G401 (cell line): ENCODE results near the gene RBM14. TPM values are rescaled to one million over a fixed set of nuclear protein-coding genes. Genes with fewer than 3 reads are reported as not detected.
A peak's percentile ranks its signal among the peaks of the same experiment; 100 is the strongest.
"Not testable (repeated sequence)": the region's sequence is repeated elsewhere in the genome, so short reads cannot be mapped to it uniquely, and the experiment has no call there.

ENCODE experiments used
- DNase-seq: peaks from one replicate; pipeline ENCODE4 v3.0.0-alpha.2; 2015; ENCODE audit warnings: low spot score
- in situ Hi-C: cut with HindIII; loops from 2 replicates; pipeline ENCODE4 v1.10.0; 2016; ENCODE audit warnings: low sequenced_read_pairs, mixed read lengths
- total RNA-seq: library from RNA; depleted of rRNA; stranded (reverse); fragments of >200 nt; shearing (Covaris generic); gene quantifications from 2 replicates; pipeline ENCODE4 v1.2.3, GENCODE V29; 2014; rRNA removed

Gene RBM14
- 47.7 and 68.8 TPM in 2 replicates for total RNA-seq

- DNase-seq = peak; percentile 99
- in situ Hi-C loops = no loop called here
Measured at GRCh38 chr11:66616379-66617154, at the start of gene RBM14. Gene RBM14 (plus strand): TSS chr11:66616630. CDS start chr11:66616721, 91 bp downstream.

- in situ Hi-C loops = no loop called here
- no peak for DNase-seq
Measured at GRCh38 chr11:66567787-66568123, 48.7 kb upstream of the RBM14 start.

- peak; percentile 93 for DNase-seq
- in situ Hi-C loops = no loop called here
Measured at GRCh38 chr11:66568124-66568916, 48.1 kb upstream of the RBM14 start, which contains the start of gene CTSF. Gene CTSF (minus strand): TSS chr11:66568606. CDS start chr11:66568486, 120 bp downstream.

GRCh38 chr11:66569076-66569475 is 47.4 kb upstream of the RBM14 start:
- in situ Hi-C loops = no loop called here
- DNase-seq = no peak

- in situ Hi-C loops = no loop called here
- DNase-seq = peak; percentile 63
Measured at GRCh38 chr11:66570079-66570849, 46.2 kb upstream of the RBM14 start.

- in situ Hi-C loops = no loop called here
- no peak for DNase-seq
Measured at GRCh38 chr11:66570850-66571180, 45.6 kb upstream of the RBM14 start.

- in situ Hi-C loops = no loop called here
- DNase-seq = peak; percentile 71
Measured at GRCh38 chr11:66579017-66579606, 37.3 kb upstream of the RBM14 start.

GRCh38 chr11:66580803-66581202 is 35.6 kb upstream of the RBM14 start:
- no peak for DNase-seq
- in situ Hi-C loops = no loop called here

- in situ Hi-C loops = no loop called here
- no peak for DNase-seq
Measured at GRCh38 chr11:66581261-66581660, 35.2 kb upstream of the RBM14 start.

GRCh38 chr11:66582565-66583147 is 33.8 kb upstream of the RBM14 start:
- in situ Hi-C loops = not testable (repeated sequence)

GRCh38 chr11:66585447-66585846 is 31.0 kb upstream of the RBM14 start:
- DNase-seq, in situ Hi-C loops: not testable (repeated sequence)

More at GRCh38 chr11:66582565-66583147, 33.8 kb upstream of the RBM14 start:
- not testable (repeated sequence) for DNase-seq

- no peak for DNase-seq
- in situ Hi-C loops = no loop called here
Measured at GRCh38 chr11:66586136-66586535, 30.3 kb upstream of the RBM14 start.

GRCh38 chr11:66589315-66589714 is 27.1 kb upstream of the RBM14 start:
- DNase-seq, in situ Hi-C loops: not testable (repeated sequence)

- DNase-seq = no peak
- in situ Hi-C loops = no loop called here
Measured at GRCh38 chr11:66589996-66590675, 26.3 kb upstream of the RBM14 start.

GRCh38 chr11:66591175-66591574 is 25.3 kb upstream of the RBM14 start:
- in situ Hi-C loops = no loop called here
- no peak for DNase-seq

GRCh38 chr11:66592457-66593302 is 23.8 kb upstream of the RBM14 start, which contains the start of the genes CCDC87 and CCS:
Gene CCDC87 (minus strand): TSS chr11:66593063. CDS start chr11:66593015, 48 bp downstream.
Gene CCS (plus strand): TSS chr11:66593185. CDS start chr11:66593262, 77 bp downstream.
- peak; percentile 94 for DNase-seq
- in situ Hi-C loops = no loop called here

- in situ Hi-C loops = no loop called here
- no peak for DNase-seq
Measured at GRCh38 chr11:66593303-66593635, 23.2 kb upstream of the RBM14 start.
